Suprapubic skin (tissue), 4 donors: ENCODE data around the gene SLC16A14. TPM values are rescaled to one million over a fixed set of nuclear protein-coding genes. Genes with fewer than 3 reads are reported as not detected.

Source experiments
- DNase-seq, 2 donors: peaks; one replicate each; pipeline ENCODE4 v3.0.0-alpha.2; 2019; ENCODE audit warnings: low spot score in 2 of 2
- H3K27ac ChIP-seq: fragments of 200-600 bp; sonication (generic); one replicate; pipeline ENCODE4 v1.5.1; 2019
- H3K27me3 ChIP-seq: fragments of 200-600 bp; sonication (generic); one replicate; pipeline ENCODE4 v1.5.1; 2019
- H3K36me3 ChIP-seq: fragments of 200-600 bp; sonication (generic); one replicate; pipeline ENCODE4 v1.5.1; 2019
- H3K4me1 ChIP-seq: fragments of 200-600 bp; sonication (generic); one replicate; pipeline ENCODE4 v1.5.1; 2019
- H3K4me3 ChIP-seq: fragments of 200-600 bp; sonication (generic); one replicate; pipeline ENCODE4 v1.5.1; 2019; ENCODE audit warnings: mild to moderate bottlenecking
- H3K9me3 ChIP-seq: fragments of 200-600 bp; sonication (generic); one replicate; pipeline ENCODE4 v1.5.1; 2019
- CTCF ChIP-seq, 2 donors: fragments of 200-600 bp in 1 of 2; fragments of 450-650 bp in 1 of 2; sonication (generic) in 1 of 2; IDR thresholded peaks; one replicate each; pipeline ENCODE4 v1.5.1; 2016 to 2019; ENCODE audit warnings: antibody characterized with exemption in 2 of 2, mild to moderate bottlenecking in 1 of 2, moderate library complexity in 1 of 2
- EP300 ChIP-seq: sonication (generic); formaldehyde crosslinking; IDR thresholded peaks from one replicate; pipeline ENCODE4 v1.6.1; 2017; ENCODE audit warnings: antibody characterized with exemption
- POLR2A ChIP-seq, 2 donors: fragments of 450-650 bp; IDR thresholded peaks; one replicate each; pipeline ENCODE4 v1.6.1; 2017; ENCODE audit warnings: antibody characterized with exemption in 2 of 2, mild to moderate bottlenecking in 2 of 2, moderate library complexity in 2 of 2
- POLR2AphosphoS5 ChIP-seq, 3 donors: sonication (generic); formaldehyde crosslinking; IDR thresholded peaks; one replicate each; pipeline ENCODE4 v1.6.1; 2017; ENCODE audit warnings: antibody characterized with exemption in 3 of 3
- WGBS: methylation state at CpG from one replicate; pipeline ENCODE4 v1.1.5; 2018; 5-methylcytosine and 5-hydroxymethylcytosine counted together
- total RNA-seq, 4 donors: library from RNA; depleted of rRNA; stranded (reverse); fragments of >200 nt; gene quantifications; one replicate each; pipeline ENCODE4 v1.1.0, GENCODE V29; 2016

The SLC16A14 gene
- total RNA-seq, 4 donors from 2014 or later = 9.2 to 18.2 (median 11.6) TPM

GRCh38 chr2:230000118-230000841, 68.4 kb downstream of the SLC16A14 start:
- DNase-seq = no peak
- Histone ChIP-seq H3K4me1 (no peaks in the 10 kb centered on the region), H3K9me3 (no peaks in the 10 kb centered on the region), H3K27me3 (no peaks in the 10 kb centered on the region), H3K4me3 (no peak overlapping the region), H3K27ac (no peak overlapping the region), H3K36me3 (no peaks in the 10 kb centered on the region)
- TF ChIP-seq EP300 = no peak
- TF ChIP-seq CTCF (IDR thresholded peaks at IDR 0.05) = no peak
- TF ChIP-seq POLR2AphosphoS5 (IDR thresholded peaks at IDR 0.05) = no peak
- no peak for TF ChIP-seq POLR2A (IDR thresholded peaks at IDR 0.05)
- 82% methylated on average over 6 of the region's 6 CpGs for WGBS

- Histone ChIP-seq H3K4me1 (no peaks in the 10 kb centered on the region), H3K36me3 (no peaks in the 10 kb centered on the region), H3K4me3 (no peak overlapping the region), H3K9me3 (no peaks in the 10 kb centered on the region), H3K27ac (no peak overlapping the region), H3K27me3 (no peaks in the 10 kb centered on the region)
- WGBS = 98% methylated on average over 3 of the region's 3 CpGs
- no peak for TF ChIP-seq POLR2A (IDR thresholded peaks at IDR 0.05)
- TF ChIP-seq EP300 = no peak
- TF ChIP-seq CTCF (IDR thresholded peaks at IDR 0.05) = no peak
- no peak for TF ChIP-seq POLR2AphosphoS5 (IDR thresholded peaks at IDR 0.05)
- DNase-seq = no peak
Measured at GRCh38 chr2:229997565-229997964, 71.2 kb downstream of the SLC16A14 start.

- 68% methylated on average over 4 of the region's 4 CpGs for WGBS
- no peak for TF ChIP-seq CTCF (IDR thresholded peaks at IDR 0.05)
- no peak for TF ChIP-seq POLR2AphosphoS5 (IDR thresholded peaks at IDR 0.05)
- no peak for TF ChIP-seq EP300
- TF ChIP-seq POLR2A (IDR thresholded peaks at IDR 0.05) = no peak
- no peak overlapping the region for H3K27ac ChIP-seq
- no peak for DNase-seq
- H3K36me3 ChIP-seq = no peaks in the 10 kb centered on the region
- H3K27me3 ChIP-seq = no peaks in the 10 kb centered on the region
- H3K9me3 ChIP-seq = no peaks in the 10 kb centered on the region
- H3K4me3 ChIP-seq = no peak overlapping the region
- H3K4me1 ChIP-seq = no peaks in the 10 kb centered on the region
Measured at GRCh38 chr2:229996320-229996719, 72.4 kb downstream of the SLC16A14 start.

- Histone ChIP-seq H3K36me3 (no peaks in the 10 kb centered on the region), H3K9me3 (no peaks in the 10 kb centered on the region), H3K27me3 (no peaks in the 10 kb centered on the region), H3K27ac (no peak overlapping the region), H3K4me1 (no peaks in the 10 kb centered on the region), H3K4me3 (no peak overlapping the region)
- WGBS = 89% methylated on average over 6 of the region's 6 CpGs
- DNase-seq = no peak
- TF ChIP-seq POLR2A (IDR thresholded peaks at IDR 0.05) (no peak), POLR2AphosphoS5 (IDR thresholded peaks at IDR 0.05) (no peak), CTCF (IDR thresholded peaks at IDR 0.05) (no peak), EP300 (no peak)
Measured at GRCh38 chr2:229993236-229993635, 75.5 kb downstream of the SLC16A14 start.

Other genes with a start within 250 kb of the SLC16A14 start
- gene TRIP12, start 146.9 kb downstream of the SLC16A14 start, total RNA-seq = 100 to 1,000 TPM; 124 to 227 (median 143) TPM
- 1 to 10 TPM; 4.5 to 8.4 (median 5.9) TPM for gene FBXO36, start 146.4 kb downstream of the SLC16A14 start, total RNA-seq
- 10 to 100 TPM; 11.8 to 32.7 (median 21.2) TPM for gene SP110, start 151.1 kb upstream of the SLC16A14 start, total RNA-seq
- 1 to 10 TPM in 2 of 4 donors, under 1 TPM in 2; 0.47 to 2.7 (median 1.8) TPM for gene SP140, start 156.8 kb upstream of the SLC16A14 start, total RNA-seq